HG02642 (cell line): ENCODE data around the gene WDR20.

ENCODE experiments used
- ATAC-seq: cut with Tn5 transposase; IDR thresholded peaks from one replicate; pipeline ENCODE4 v1.9.1; 2021; ENCODE audit warnings: mild to moderate bottlenecking; ENCODE audit not compliant: unreplicated experiment, poor library complexity

WDR20 gene

DNA sequence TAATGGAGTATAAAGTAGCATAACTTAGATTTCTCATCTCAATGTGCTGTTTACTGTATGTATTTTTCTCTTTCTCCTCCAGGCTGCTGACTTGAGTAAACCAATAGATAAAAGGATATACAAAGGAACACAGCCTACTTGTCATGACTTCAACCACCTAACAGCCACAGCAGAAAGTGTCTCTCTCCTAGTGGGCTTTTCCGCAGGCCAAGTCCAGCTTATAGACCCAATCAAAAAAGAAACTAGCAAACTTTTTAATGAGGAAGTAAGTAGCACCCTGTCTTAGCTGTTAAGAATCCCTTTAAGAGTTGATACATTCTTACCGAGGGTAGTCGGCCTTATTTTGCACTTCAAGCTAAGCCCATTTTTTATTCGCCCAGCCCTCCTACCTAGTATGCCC is 55.2 kb downstream of the WDR20 start:
- ATAC-seq = no peak

DNA sequence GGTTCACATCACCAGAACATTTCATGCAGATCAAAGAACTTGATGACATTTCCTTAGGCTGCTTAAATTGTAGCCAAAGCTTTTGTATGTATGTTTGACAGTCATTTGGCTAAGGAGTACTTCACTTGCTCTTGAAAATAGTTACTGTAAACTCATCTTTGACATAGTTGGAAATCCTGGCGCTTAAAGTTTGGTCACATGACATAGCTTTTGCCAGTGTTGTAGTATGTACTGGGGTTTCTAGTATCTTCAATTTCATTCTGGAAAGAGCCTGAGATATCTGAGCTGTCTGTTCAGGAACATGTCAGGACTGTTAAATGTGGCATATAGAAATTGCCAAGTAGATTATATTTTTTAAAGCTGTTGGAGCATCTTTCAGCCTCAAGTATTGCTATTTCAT is 55.7 kb downstream of the WDR20 start:
- no peak for ATAC-seq

DNA sequence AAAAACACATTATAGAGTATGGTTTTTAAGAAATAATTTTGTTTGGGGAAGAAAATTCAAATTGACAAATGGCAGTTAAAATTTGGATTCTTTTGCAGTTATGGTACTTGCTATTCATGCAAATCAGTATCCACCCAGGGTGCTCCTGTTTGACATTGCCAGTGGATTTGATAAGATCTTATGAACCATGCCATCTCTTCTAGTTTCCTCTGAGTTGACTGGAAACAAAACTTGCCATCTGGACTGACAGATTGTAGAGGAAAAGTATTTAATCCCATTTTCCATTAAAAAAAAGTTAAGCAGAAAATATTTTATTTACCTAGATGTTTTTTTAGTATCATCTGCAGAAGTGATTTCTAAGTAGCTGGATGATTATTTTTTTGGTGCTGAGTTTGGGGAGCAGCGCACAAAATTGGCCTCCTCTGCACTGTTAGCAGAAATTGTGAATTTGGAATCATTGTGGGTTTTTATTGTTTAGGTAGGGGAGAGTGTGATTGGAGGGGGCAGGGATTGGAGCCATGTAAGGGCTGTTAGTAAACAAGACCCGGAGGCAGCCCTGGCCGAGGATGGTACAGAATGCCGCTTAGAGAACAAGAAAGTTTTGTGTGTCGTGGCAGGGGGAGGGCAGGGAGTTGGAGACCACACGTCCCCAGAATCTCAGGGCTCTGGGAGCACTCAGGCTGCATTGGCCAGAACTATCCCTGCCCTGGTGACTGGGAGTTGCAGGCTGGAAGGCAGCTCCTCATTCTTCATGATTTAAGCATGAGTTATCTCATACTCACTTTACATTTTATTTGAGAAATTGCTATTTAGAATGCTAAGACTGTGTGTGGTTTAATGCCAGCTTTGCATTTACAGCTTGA is 56.6 kb downstream of the WDR20 start:
- ATAC-seq = no peak

DNA sequence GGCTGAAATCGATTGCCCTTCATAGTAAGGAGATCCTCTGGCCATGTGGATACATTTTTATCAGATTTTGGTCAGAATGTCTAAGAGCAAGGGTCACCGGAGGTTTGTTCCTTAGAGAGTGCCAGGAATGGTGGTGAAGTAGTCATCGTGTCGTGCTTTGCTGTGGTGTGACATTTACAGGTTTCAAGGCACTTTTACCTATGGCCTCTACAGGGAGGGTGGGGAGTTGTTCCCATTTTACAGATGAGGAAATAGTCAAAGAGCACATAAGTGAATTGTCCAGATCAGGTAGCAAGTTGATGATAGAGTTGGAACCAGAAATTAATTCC is 57.2 kb downstream of the WDR20 start:
- ATAC-seq = no peak

DNA sequence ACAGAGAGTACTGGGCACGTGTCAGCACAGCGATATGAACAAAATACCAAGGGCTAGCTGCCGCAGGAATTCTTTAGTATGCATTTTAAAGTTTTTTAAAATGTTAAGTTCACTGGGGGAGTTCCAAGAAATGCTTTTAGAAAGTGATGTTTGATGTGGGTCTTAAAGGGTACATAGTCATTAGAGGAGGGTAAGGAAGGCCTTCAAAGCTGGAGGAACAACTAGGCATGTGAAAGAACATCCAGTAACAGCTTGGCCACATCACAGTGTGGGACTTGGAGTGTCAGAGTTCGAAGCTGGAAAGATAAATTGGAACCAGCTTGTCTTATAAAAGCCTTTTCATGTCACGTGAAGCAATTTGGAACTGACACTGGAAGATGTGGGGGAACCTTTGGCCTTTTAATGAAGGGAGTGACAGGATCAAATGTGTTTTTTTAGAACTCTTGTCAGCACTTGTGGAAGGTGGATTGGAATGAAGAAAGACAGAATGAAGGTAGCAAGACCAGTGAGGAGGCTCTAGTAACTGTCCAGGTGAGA is 57.7 kb downstream of the WDR20 start:
- ATAC-seq = no peak

DNA sequence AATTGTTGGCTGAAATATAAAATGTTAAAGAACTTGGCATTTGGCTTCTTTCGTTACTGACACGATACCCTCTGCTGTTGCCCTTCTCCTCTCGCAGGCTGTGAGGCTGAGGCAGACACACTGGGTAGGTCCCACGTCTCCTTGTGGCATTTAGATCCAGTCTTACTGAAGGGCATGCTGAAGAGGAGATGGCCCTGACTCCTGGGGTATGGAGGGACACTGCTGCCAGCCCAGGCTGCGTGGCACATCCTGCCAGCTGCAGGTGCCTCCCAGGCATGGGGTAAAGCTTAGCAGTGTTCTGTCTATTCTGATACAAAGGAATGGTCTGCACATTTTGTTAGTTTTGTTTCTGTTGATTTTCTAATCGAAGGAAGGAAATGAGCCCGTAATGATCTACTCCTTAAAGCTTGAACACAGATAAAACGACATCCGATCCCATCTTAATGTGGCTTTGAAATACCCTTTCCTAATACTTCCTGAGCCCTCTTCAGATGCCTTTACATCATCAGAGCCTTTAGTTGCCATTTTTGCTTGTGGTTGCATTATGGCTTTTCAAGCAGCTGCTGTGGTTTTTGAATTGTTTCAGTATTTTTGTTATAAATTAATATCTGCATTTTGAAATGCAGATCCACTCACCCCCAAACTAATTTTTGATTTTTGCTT is 61.1 kb downstream of the WDR20 start:
- ATAC-seq = no peak

DNA sequence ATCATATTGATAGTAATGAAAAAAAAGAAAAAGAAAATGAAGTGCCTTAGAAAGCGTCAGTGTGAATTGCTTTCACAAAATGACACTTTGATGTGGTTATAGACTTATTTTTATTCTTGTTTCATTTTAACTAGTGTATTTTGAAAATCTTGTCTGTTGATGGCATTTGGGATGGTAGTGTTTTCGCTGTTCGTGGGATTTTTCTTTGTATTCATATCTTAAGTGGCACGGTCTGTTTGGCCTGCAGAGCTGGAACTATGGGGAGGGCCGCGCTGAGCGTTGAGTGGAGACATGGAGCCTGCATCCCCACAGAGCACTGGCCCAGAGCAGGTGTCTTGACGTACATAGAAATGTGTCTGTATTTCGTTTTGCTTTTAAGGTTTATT is 61.6 kb downstream of the WDR20 start:
- ATAC-seq = no peak

DNA sequence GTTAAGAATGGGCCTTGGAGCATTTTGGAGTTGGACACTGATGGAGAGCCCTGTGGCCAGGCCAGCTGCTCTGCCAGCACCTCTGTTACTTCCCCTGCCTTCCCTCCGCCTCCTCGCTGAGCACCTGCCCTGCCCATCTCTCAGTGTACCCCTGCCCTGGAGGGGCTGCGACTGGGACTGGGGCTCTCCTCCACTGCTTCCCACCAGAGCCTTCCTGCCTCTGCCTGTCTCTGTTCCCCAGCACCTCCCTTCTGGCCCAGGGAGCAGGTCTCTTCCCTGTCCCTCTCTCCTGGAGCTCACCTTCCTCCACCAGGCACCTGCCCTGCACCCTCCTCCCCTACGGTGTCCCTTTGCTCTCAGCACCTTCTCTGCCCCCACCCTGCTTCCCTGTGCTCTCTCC is 62.1 kb downstream of the WDR20 start:
- ATAC-seq = no peak

DNA sequence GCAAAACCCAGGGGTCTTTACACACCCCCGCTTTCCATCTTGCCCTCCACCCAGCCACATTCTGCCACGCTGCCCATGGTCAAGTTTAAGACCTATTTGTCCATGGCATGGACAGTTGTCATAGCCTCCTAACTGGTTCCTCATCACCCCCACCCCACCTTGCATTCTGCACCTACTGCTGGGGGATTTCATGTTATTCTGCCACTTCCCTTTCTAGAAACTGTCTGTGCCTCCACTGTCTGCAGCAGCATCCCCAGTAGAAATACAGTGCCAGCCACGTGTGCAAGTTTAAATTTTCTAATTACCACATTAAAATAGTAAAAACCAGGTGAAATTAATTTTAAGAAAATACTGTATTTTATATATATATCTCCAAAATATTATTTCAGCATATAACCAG is 63.2 kb downstream of the WDR20 start:
- ATAC-seq = no peak

DNA sequence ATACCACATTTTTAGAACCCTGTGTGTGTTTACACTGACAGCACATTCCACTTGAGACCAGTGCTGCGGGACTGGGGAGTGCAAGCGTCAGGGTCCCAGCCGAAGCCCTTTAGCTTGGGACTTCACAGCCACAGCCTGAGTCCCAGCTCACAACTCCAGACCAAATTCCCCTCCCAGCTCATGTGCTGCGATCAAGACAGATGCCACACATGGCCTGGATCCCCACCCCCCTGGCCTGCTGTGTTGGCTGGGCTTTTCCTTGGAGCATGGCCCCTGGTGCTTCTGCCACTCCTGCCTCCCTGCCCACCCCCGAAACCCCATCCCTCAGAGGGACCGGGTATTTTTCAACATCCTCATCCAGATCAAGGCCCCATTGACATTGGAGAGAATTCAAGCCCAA is 63.7 kb downstream of the WDR20 start:
- no peak for ATAC-seq

DNA sequence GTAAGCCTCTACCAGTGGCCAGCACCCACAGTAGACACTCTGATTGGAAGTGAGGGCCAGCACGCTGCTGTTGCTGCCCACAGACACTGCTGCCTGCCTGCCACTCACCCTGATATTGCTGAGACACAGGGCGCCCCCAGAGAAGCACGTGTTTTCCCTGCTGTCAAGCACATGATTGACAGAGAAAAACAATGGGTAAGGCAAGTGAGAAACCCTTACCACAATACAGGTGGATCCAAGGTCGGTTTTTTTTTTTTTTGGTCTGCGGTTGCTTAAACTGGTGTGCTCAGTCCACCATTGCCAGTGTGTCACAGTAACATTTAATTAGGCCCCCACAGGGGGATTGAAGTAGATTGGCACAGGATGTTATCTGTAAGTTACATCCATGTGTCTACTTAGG is 65.9 kb downstream of the WDR20 start:
- ATAC-seq = no peak

DNA sequence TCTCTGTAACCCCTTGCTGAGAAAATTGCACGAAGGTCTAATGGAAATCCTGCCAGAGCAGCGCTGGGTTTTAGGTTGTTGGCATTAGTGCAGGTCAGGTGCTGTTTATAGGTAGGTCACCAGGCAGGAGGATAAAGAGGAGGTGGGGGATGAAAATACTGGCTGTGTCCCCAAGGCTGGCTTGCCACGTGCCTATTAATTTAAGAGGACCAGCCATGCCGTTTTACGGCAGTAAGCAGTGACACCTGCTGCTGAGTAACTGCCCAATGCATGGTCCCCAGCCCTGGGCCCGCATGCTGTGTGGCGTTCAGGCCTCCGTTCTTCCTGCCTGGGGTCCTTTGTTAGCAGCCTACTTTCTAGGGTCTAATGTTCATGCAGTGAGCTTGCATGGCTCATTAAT is 67.2 kb downstream of the WDR20 start:
- no peak for ATAC-seq

DNA sequence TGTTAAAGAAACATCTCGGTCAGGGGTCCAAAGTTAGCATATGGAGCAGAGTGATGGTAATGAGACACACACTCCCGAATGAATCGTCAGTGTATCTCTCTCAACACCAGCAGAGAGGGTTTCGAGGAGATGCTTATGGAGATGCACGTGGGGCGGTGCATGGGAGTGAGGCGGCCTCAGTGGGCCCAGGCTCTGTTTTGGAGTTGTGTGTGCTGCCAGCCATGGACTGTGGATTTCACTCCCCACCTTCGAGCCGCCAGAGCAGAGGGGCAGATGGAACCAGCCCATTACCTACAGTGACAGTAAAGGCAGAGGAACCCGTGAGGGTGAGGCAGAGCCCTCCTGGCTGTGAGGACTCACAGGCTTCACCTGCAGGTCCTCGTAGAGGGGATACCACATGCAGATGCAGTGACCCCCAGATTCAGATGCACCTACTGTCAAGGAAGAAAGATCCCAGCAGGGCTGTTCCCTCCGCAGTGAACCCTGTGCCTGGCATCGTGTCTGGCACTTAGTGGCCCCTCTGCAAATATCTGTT is 68.2 kb downstream of the WDR20 start:
- ATAC-seq = no peak

DNA sequence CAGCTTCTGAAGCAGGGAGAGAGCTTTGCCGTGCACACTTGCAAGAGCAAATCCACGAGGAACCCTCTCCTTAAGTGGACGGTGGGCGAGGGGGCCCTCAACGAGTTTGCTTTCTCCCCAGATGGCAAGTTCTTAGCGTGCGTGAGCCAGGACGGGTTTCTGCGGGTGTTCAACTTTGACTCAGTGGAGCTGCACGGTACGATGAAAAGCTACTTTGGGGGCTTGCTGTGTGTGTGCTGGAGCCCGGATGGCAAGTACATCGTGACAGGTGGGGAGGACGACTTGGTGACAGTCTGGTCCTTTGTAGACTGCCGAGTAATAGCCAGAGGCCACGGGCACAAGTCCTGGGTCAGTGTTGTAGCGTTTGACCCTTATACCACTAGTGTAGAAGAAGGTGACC is 69.0 kb downstream of the WDR20 start:
- no peak for ATAC-seq

DNA sequence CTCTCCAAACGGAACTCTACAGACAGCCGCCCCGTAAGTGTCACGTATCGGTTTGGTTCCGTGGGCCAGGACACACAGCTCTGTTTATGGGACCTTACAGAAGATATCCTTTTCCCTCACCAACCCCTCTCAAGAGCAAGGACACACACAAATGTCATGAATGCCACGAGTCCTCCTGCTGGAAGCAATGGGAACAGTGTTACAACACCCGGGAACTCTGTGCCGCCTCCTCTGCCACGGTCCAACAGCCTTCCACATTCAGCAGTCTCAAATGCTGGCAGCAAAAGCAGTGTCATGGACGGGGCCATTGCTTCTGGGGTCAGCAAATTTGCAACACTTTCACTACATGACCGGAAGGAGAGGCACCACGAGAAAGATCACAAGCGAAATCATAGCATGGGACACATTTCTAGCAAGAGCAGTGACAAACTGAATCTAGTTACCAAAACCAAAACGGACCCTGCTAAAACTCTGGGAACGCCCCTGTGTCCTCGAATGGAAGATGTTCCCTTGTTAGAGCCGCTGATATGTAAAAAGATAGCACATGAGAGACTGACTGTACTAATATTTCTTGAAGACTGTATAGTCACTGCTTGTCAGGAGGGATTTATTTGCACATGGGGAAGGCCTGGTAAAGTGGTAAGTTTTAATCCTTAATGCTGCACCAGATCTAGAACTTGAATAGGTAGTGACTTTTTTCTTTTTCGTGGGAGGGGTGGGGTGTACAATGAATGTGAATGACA is 69.7 kb downstream of the WDR20 start:
- ATAC-seq = no peak

DNA sequence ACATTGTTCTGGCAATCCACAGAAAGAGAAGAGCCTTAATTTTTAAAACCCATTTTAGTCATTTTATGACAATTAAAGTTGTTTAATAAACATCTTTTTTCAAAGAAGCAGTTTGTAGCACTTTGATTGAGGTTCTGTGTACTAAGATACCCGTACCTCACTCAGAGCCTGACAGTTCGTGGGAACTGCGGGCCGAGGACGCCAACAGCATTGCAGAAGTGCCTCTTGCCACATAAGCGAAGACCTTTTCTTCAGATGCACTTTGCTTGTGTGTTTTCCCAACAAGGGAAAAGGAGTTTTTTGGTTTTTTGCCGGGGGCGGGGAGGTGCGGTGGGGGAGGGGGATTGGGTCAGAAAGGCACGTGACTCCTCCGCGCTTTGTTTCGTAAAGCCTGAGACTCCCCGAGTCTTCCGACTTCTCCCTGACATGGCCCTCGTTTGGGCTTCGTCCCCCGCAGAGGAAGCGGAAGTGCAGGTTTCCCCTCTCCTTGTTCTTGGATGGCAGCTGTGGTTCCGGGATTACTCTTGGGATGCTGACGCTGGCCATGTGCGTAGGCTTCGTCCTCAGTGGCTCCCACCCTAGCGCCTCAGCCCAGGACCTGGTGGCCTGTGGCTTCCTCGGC is 70.8 kb downstream of the WDR20 start:
- no peak for ATAC-seq

DNA sequence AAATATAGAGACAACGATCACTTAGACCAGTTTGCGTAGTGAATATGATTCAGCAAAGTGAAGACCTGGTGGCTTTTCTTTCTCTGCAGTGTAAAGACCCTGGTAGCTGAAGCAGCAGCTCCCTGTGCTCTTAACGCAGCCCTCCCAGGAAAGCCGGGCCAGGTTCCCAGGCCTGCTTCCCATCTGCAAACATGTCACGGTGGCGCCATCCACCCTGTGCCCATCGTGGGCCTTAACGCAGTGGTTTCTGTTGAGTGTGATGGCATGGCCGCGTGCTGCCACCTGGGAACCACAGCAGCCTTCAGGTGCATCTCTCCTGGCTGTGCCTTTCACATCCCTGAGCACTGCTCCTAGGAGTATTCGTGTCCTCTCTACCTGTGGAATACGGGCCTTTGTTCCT is 71.5 kb downstream of the WDR20 start:
- ATAC-seq = no peak

DNA sequence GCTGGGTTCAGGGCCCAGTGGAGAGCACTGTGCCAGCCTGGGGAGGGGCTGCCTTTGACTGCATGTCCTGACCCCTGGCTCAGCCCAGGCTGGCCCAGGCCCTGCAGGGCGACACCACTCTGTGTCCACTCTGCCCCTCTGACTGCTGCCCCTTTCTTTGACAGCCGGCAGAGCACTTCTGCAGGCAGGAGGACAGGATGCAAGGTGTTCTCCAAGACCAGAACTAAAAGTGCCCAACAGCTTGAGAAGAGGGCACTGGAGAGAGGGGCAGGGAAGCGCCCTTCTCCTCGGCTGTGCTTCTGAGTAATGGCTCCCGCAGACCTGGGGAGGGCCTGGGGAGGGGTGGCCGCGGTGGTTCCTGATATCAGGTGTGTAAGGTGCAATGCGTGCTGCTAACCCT is 72.7 kb downstream of the WDR20 start:
- no peak for ATAC-seq

DNA sequence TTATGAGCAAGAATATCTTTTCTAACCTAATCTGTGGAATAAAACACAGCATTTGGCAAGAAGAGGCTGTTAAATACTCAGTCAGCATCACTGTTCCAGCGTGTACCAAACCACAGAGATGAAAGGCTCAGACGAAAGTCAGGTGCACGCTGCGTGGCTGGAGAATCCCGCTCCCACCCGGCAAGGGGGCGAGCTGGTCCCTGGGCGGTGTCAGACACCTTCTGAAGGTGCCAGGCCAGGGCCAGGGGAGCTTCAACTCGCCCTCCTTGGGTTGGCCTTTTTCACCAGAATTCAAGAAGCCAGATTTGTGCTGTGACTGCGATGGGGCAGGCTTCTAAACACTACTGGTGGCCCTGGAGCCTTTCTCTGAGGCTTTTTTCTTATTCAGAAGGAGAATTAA is 73.1 kb downstream of the WDR20 start:
- ATAC-seq = no peak

DNA sequence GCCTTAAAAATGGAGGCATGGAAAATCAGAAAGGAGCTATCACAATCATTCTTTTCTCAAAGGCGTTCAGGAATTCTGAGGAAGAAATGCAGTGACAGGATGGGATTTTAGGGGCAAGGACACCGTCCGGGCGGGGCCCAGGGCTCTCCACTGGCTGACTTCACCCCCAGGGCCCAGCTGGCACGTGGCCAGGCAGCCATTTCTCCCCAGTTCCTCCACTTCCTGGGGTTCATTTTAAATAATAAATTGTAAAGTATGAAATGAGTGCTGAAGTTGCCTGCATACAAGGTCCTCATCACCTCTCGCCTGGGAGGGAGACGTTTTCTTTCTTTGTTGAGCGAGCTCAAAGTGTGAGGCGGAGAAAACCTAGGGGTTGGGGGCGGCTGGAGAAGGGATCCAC is 73.8 kb downstream of the WDR20 start:
- ATAC-seq = no peak
